Measurements from ENCODE around the gene TIMM44.

TIMM44 gene

GRCh38 chr19:7976461-7976860 lies 33.0 kb upstream of the TIMM44 start:
- no peak for TF ChIP-seq CTCF (conservative IDR thresholded peaks at IDR 0.05)
- no peak overlapping the region for H3K27ac ChIP-seq

- H3K27ac ChIP-seq, result no peak overlapping the region
- TF ChIP-seq CTCF (conservative IDR thresholded peaks at IDR 0.05), result no peak
Measured at GRCh38 chr19:7975037-7975436, 31.6 kb upstream of the TIMM44 start.

- no peak for TF ChIP-seq CTCF (conservative IDR thresholded peaks at IDR 0.05)
- no peak overlapping the region for H3K27ac ChIP-seq
Measured at GRCh38 chr19:7973883-7974282, 30.4 kb upstream of the TIMM44 start.

- no peak for TF ChIP-seq CTCF (conservative IDR thresholded peaks at IDR 0.05)
- no peak overlapping the region for H3K27ac ChIP-seq
Measured at GRCh38 chr19:7971553-7972520, 28.4 kb upstream of the TIMM44 start.

GRCh38 chr19:7970716-7971448 lies 27.4 kb upstream of the TIMM44 start:
- peak; percentile 80 for TF ChIP-seq CTCF (conservative IDR thresholded peaks at IDR 0.05)
- no peak overlapping the region for H3K27ac ChIP-seq

GRCh38 chr19:7969555-7969939 lies 26.1 kb upstream of the TIMM44 start:
- no peak for TF ChIP-seq CTCF (conservative IDR thresholded peaks at IDR 0.05)
- no peak overlapping the region for H3K27ac ChIP-seq

- TF ChIP-seq CTCF (conservative IDR thresholded peaks at IDR 0.05), result no peak
- no peak overlapping the region for H3K27ac ChIP-seq
Measured at GRCh38 chr19:7968796-7969554, 25.5 kb upstream of the TIMM44 start.

Data from VCaP (cell line).